Tibial artery (tissue), 4 donors: Measurements from ENCODE around the gene KCNMA1.
A peak's percentile ranks its signal among the peaks of the same experiment; 100 is the strongest.
"Not testable (repeated sequence)": the region's sequence is repeated elsewhere in the genome, so short reads cannot be mapped to it uniquely, and the experiment has no call there.

Source experiments
- DNase-seq, 2 donors: peaks; one replicate each; pipeline ENCODE4 v3.0.0-alpha.2; 2019
- H3K27ac ChIP-seq, 2 donors: fragments of 200-600 bp; sonication (generic) in 1 of 2; 1 replicate in 1 of 2; 2 replicates in 1 of 2; pipeline ENCODE4 v1.5.1; 2018 to 2019; ENCODE audit warnings: mild to moderate bottlenecking in 1 of 2
- H3K27me3 ChIP-seq, 2 donors: fragments of 200-600 bp; sonication (generic) in 1 of 2; one replicate each; pipeline versions ENCODE4 v1.5.1 to v1.6.0; 2016 to 2019
- H3K36me3 ChIP-seq, 3 donors: fragments of 200-600 bp; sonication (generic) in 2 of 3; one replicate each; pipeline ENCODE4 v1.5.1; 2016 to 2019; ENCODE audit warnings: mild to moderate bottlenecking in 2 of 3
- H3K4me1 ChIP-seq, 4 donors: fragments of 200-600 bp; sonication (generic) in 2 of 4; 1 replicate in 3 of 4; 2 replicates in 1 of 4; pipeline ENCODE4 v1.5.1; 2016 to 2019
- H3K4me3 ChIP-seq, 2 donors: fragments of 200-600 bp; sonication (generic) in 1 of 2; 1 replicate in 1 of 2; 2 replicates in 1 of 2; pipeline ENCODE4 v1.5.1; 2018 to 2019; ENCODE audit warnings: mild to moderate bottlenecking in 2 of 2
- H3K9me3 ChIP-seq, 3 donors: fragments of 200-600 bp; sonication (generic) in 1 of 3; one replicate each; pipeline ENCODE4 v1.5.1; 2016 to 2019
- intact Hi-C: fragments of 100-400 bp; cut with DNase I; formaldehyde crosslinking; loops from one replicate; pipeline ENCODE4 v1.15.0; 2023; ENCODE audit warnings: low total_unique reads
- TF ChIP-seq, protein P1 (sequence below), 2 experiments: fragments of 200-600 bp in 1 of 2; fragments of 450-650 bp in 1 of 2; IDR thresholded peaks; one replicate each; pipeline ENCODE4 v1.5.1; 2017 to 2019; ENCODE audit warnings: antibody characterized with exemption in 2 of 2, mild to moderate bottlenecking in 1 of 2, moderate library complexity in 1 of 2

KCNMA1 gene

DNA sequence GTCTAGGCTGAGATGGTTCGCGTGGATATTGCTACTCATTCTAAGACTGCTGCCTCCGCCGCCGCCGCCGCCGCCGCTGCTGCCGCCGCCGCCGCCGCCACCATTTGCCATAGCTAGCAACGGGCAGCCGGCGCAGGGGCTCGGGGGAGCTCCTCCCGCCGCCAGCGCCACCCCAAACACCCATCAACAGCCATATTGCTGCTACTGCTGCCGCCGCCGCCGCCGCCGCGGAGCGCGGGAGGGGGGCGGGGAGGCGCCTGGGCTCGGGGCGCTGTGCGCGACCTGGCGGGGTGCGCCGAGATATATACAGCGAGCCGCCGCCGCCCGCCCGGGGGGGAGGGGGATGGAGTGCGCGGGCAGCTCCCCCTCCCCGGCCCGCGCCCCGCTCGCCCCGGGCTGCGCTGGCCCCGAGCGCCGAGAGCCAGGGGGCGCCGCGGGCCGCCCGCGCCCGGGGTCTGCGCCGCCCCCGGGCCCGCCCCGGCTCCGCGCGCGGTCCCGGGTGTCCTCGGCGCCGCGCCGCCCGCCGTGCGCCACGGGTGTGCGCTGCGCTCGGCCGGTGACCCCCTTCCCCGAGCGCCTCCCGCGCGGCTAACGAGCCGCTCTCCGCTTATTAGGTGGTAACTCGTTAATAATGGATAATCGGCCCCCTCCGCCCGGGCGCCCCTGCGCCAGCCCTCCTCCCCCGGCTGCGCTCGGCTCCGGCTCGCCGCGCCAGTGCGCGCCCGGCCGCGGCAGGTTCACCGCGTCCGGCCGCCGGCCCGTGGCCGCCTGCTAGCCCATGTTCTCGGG is at the start of gene KCNMA1:
KCNMA1 (minus strand) TSS at position 277 of the 789 bp plus-strand sequence.
- intact Hi-C loops: loop anchor here (5.0 to 10.0 kb wide), 4 partner anchors 50 to 213 kb away; no protein-coding TSS in a partner anchor
- Histone ChIP-seq H3K36me3 (no peaks in the 10 kb centered on the region), H3K27ac (peak within 1 kb of the TSS; percentile 94 to 95), H3K27me3 (no peaks in the 10 kb centered on the region), H3K4me1 (peaks cover 0 to 68% (median 46%) of the 10 kb centered on the region in 4 donors), H3K9me3 (no peaks in the 10 kb centered on the region), H3K4me3 (peak within 1 kb of the TSS; percentile 88 to 96)
- TF ChIP-seq, protein P1, sequence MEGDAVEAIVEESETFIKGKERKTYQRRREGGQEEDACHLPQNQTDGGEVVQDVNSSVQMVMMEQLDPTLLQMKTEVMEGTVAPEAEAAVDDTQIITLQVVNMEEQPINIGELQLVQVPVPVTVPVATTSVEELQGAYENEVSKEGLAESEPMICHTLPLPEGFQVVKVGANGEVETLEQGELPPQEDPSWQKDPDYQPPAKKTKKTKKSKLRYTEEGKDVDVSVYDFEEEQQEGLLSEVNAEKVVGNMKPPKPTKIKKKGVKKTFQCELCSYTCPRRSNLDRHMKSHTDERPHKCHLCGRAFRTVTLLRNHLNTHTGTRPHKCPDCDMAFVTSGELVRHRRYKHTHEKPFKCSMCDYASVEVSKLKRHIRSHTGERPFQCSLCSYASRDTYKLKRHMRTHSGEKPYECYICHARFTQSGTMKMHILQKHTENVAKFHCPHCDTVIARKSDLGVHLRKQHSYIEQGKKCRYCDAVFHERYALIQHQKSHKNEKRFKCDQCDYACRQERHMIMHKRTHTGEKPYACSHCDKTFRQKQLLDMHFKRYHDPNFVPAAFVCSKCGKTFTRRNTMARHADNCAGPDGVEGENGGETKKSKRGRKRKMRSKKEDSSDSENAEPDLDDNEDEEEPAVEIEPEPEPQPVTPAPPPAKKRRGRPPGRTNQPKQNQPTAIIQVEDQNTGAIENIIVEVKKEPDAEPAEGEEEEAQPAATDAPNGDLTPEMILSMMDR (IDR thresholded peaks at IDR 0.05): peak in 1 of 2 experiments; percentile 30
- peak in 1 of 2 donors; percentile 77 for DNase-seq

DNA sequence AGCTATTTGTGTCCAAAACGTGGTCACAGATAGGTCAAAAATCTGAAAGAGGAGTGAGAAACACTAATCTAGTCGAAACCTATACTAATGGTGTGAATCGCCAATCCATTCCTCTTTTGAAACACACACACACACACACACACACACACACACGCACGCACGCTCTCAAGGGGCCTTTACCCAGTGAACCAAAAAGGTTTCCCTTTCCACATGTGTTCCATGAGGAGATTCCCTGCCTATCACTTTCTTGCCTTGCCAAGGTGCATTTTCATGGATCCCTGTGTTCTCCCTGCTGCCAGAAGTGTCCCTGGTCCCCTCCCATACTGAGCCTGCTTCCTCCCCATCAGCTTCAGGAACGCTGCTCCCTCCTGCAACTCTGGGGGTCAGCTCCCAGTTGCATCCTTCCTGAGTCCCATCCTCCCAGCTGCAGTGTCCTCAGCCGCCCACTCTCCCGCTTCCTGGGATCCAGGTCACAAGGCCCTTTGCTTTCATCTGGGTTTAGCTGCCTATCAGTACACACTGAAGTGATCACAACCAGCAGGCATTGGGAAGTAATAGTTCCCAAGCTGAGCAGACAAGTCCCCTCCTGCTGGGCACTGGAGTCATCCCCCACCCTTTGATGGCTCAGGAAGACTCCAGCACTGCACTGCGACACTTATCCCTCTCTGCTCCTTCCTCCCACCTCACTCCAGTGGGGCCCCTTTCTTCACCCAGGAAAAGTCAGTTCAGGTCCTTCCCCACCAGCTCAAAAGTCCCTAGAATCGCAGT is 49.2 kb upstream of the KCNMA1 start:
- Histone ChIP-seq H3K27me3 (peaks cover 0 to 20% of the 10 kb centered on the region in 2 donors), H3K36me3 (no peaks in the 10 kb centered on the region), H3K4me1 (no peaks in the 10 kb centered on the region), H3K9me3 (no peaks in the 10 kb centered on the region), H3K27ac (no peak overlapping the region), H3K4me3 (no peak overlapping the region)
- intact Hi-C loops: no loop called here
- TF ChIP-seq, protein P1 (IDR thresholded peaks at IDR 0.05): no peak
- no peak for DNase-seq

DNA sequence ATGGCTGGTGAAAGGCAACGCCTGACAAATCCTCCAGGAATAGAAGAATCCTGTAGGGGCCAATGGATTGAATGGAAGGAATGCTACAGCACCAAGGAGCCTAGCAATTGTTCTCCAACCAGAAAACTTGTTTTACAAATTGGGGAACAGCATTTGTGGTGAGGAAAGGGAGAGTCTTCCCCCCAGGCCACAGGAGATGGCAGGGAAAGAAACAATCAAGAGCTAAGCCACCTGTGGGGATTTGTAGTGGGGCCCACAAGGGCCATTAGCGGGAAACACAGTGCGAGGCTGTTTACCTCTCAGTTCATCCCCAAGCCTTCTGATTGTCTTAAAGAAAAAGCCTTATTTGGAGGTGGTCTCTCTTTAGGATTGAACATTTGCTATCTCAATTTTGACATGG is 48.5 kb upstream of the KCNMA1 start:
- peaks cover 0 to 25% of the 10 kb centered on the region in 2 donors for H3K27me3 ChIP-seq

DNA sequence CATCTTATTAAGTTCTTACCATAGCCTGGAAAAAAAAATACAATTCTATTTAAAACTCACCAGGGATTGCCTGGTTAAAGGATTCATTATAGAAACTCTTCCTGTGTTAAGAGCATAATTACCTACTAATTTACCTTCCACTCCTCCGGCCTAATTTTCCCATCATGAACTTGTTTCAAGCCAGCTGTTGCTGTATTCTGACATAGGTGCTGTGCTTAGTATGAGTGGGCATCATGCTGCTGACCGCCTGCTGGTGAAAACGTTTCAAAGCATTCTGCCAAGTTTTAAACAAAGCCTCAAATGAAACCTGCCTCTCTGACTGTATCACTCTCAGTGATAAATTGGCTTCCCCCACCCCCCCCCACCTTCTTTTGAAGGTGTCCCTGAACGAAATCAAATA is 47.8 kb upstream of the KCNMA1 start:
- H3K36me3 ChIP-seq: no peaks in the 10 kb centered on the region
- no peaks in the 10 kb centered on the region for H3K4me1 ChIP-seq
- DNase-seq: no peak
- H3K9me3 ChIP-seq: no peaks in the 10 kb centered on the region
- peaks cover 0 to 26% of the 10 kb centered on the region in 2 donors for H3K27me3 ChIP-seq
- TF ChIP-seq, protein P1 (IDR thresholded peaks at IDR 0.05): no peak
- no peak overlapping the region for H3K4me3 ChIP-seq
- intact Hi-C loops: no loop called here
- no peak overlapping the region for H3K27ac ChIP-seq

More for the DNA sequence above, 48.5 kb upstream of the KCNMA1 start:
- Histone ChIP-seq H3K4me1 (no peaks in the 10 kb centered on the region), H3K4me3 (no peak overlapping the region), H3K27ac (no peak overlapping the region), H3K36me3 (no peaks in the 10 kb centered on the region), H3K9me3 (no peaks in the 10 kb centered on the region)
- no peak for DNase-seq
- TF ChIP-seq, protein P1 (IDR thresholded peaks at IDR 0.05): no peak
- intact Hi-C loops: no loop called here

DNA sequence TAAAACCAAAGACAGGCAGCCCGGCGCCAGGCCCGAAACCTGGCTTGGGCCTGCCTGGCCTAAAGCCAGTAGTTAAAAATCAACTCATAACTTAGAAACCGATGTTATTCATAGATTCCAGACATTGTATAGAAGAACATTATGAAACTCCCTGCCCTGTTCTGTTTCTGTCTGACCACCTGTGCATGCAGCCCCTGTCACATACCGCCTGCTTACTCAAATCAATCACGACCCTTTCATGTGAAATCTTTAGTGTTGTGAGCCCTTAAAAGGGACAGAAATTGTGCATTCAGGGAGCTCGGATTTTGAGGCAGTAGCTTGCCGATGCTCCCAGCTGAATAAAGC is 45.5 kb upstream of the KCNMA1 start:
- H3K4me3 ChIP-seq, H3K27ac ChIP-seq, H3K4me1 ChIP-seq, DNase-seq, H3K9me3 ChIP-seq, H3K36me3 ChIP-seq, intact Hi-C loops: not testable (repeated sequence)
- peaks cover 0 to 24% of the 10 kb centered on the region in 2 donors for H3K27me3 ChIP-seq
